Activated CD4-positive, alpha-beta T cell treated with anti-CD3 and anti-CD28 coated beads, Interleukin-10, Interleukin-2, amounts not matched to agents 100 ng/mL and 50 ng/mL, durations not matched to agents 16 hours and 8 hours (primary cell): ENCODE data around the gene TMEM178B.
A peak's percentile ranks its signal among the peaks of the same experiment; 100 is the strongest.
"Not testable (repeated sequence)": the region's sequence is repeated elsewhere in the genome, so short reads cannot be mapped to it uniquely, and the experiment has no call there.

ENCODE experiments used
- DNase-seq: peaks from one replicate; pipeline ENCODE4 v3.0.0-alpha.2; 2020

Gene TMEM178B

GRCh38 chr7:141144921-141145629 lies 71.2 kb downstream of the TMEM178B start:
- no peak for DNase-seq

DNA sequence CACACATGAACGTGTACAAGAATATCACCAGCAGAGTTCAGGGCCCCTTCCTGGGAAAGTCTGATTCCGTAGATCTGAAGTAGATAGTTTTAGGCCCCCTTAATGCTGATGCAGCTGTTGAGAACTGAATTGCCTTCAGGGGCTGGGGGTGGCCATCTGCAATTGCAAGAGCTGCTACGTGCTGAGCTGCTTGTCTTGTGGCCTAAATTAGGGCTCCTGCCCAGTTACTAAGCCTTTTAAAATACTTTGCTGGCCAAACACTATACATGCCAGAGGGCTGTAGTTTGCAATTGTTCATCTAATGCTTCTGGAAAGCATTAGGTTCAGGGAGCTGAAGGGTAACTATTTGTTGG lies 71.7 kb downstream of the TMEM178B start:
- no peak for DNase-seq

- DNase-seq = no peak
Observed at GRCh38 chr7:141147482-141147881, 73.6 kb downstream of the TMEM178B start.

- no peak for DNase-seq
Observed at GRCh38 chr7:141150465-141150864, 76.6 kb downstream of the TMEM178B start.

GRCh38 chr7:141151746-141152145 lies 77.9 kb downstream of the TMEM178B start:
- no peak for DNase-seq

DNA sequence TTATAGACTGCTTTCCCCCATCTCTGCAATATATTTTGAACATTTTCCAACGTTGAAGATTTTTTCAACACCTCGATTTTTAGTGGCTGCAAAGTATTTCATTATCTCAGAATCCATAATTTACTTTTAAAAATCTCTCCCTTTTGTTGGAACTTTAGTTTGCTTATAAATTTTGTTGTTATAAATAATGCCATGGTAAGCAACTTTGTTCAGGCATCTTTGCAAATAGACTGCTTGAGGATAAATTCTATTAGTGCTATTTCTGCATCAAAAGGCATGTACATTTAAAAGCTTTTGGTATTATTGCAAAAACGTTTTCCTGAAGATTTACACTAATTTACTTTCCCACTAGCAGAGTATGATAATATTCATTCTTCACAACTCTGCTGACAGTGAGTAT lies 79.4 kb downstream of the TMEM178B start:
- no peak for DNase-seq

DNA sequence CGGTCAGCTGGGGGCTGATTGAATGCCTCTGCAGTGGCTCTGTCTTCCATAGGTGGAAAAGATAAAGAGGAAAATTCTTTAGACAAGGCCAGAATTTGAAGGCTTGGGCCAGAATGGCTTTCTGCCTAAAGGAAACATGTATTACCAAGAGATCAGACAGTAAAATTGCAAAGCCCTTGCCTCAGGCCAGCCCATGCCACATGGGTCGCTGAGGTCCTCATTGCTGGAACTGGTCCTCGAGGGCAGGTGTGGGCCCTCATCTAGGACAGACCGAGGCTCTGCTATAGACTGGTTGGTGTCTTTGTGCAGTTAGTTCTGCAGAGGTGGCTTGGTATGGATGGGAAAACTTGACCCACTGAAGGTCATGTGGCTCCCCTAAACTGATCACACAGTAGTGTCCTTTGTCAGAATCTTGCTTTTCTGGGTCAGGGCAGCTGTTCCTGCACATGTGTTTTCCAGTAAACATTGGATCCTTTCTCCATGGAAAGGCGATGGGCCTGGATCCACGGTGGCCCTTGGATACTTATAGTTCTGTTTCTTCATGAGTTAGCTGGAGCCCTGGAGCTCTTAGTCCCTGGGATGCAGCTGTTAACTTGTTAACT lies 80.4 kb downstream of the TMEM178B start:
- no peak for DNase-seq

GRCh38 chr7:141156407-141156806 lies 82.5 kb downstream of the TMEM178B start:
- no peak for DNase-seq

GRCh38 chr7:141157138-141157765 lies 83.4 kb downstream of the TMEM178B start:
- no peak for DNase-seq

DNA sequence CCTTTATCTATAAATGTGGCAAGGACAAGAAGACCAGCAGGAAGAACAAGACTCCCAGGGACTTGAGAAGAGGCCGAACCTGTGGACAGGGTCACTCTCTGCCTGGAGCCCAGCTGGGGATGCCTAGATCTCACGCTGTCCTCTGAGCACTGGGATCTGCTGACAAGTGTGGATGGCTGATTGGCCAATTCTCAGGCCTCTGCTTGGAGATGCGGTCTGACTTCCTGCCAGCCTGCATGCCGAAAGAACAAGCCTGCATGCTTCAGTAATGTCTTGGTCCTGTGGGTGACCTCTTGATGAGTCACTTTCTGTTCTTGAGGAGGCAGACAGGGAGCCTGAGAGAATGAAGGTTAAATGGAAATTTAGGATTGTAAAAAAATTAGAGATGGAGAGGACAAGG lies 84.7 kb downstream of the TMEM178B start:
- peak; percentile 13 for DNase-seq

GRCh38 chr7:141160246-141160860 lies 86.5 kb downstream of the TMEM178B start:
- DNase-seq = no peak

DNA sequence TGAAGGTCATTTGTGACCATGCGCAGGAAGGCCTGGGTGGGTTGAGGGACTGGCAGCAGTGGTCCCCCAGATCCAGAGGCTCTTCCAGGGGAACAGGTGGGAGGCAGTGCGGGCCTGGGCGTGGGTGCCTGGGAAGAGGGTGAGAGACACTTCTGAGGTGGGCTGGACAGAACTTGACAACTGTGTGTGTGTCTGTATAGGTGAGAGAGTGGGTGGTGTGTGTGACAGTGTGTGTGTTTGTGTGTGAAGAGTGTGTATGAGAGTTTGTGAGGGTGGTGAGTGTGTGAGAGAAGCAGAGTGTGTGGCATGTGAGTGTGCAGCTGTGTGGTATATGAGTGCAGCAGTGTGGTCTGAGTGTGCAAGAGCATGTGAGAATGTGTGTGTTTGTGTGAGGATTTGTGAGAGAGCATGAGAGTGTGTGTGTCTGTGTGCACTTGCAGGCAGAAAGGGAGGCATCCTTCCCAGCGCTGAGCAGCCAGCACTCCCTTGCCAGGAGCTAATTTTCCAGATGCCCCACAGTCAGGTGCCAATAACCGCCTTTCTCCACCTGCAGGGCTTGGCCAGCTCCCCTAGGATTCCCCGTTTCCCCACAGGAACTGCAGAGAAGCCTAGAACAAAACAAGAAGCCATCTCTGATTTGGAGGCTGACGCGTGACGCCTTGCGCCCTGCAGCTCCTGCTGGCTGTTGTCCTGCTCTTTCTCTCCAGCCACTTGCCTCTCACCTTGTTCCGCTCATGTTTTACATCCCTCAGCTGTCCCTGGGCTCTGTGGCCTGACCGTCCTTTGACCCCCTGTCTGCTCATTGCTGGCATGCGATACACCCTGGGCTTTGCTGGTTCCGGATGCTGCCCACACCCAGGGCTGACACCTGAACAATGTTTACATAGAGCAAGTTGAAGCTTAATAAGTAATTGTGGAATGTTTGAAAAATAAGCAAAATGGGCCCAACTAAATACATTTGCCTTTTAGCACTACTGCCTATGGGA lies 88.0 kb downstream of the TMEM178B start:
- no peak for DNase-seq

DNA sequence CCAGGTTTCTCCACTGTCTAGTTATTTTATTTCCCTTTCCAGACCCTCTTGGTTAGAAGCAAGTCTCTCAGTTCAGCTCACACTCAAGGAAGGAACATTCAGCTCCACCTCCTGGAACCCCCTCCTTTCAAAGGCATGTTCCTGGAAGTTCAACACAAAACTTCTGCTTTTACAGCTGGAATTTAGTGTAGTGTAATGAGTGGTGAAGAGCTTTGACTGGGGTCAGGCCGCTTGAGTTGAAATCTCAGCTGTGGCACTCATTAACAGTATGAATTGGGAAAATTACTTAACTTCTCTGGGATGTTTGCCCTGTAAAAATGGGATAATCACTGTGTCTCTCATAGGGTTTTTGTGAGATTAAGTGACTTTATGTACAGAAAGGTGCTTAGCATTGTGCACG lies 91.7 kb downstream of the TMEM178B start:
- no peak for DNase-seq

- DNase-seq = no peak
Observed at GRCh38 chr7:141166926-141167325, 93.1 kb downstream of the TMEM178B start.

- DNase-seq = no peak
Observed at GRCh38 chr7:141167381-141167964, 93.6 kb downstream of the TMEM178B start.

- not testable (repeated sequence) for DNase-seq
Observed at GRCh38 chr7:141169157-141169556, 95.3 kb downstream of the TMEM178B start.

GRCh38 chr7:141175728-141176127 lies 101.9 kb downstream of the TMEM178B start:
- not testable (repeated sequence) for DNase-seq

DNA sequence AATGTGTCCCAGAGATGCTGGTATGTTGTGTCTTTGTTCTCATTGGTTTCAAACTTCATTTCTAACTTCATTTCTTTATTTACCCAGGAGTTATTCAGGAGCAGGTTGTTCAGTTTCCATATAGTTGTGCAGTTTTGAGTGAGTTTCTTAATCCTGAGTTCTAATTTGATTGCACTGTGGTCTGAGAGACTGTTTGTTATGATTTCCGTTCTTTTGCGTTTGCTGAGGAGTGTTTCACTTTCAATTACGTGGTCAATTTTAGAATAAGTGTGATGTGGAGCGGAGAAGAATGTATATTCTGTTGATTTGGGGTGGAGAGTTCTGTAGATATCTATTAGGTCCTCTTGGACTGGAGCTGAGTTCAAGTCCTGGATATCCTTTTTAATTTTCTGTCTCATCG lies 103.3 kb downstream of the TMEM178B start:
- DNase-seq = peak; percentile 39

GRCh38 chr7:141178486-141179135 lies 104.7 kb downstream of the TMEM178B start:
- no peak for DNase-seq

DNA sequence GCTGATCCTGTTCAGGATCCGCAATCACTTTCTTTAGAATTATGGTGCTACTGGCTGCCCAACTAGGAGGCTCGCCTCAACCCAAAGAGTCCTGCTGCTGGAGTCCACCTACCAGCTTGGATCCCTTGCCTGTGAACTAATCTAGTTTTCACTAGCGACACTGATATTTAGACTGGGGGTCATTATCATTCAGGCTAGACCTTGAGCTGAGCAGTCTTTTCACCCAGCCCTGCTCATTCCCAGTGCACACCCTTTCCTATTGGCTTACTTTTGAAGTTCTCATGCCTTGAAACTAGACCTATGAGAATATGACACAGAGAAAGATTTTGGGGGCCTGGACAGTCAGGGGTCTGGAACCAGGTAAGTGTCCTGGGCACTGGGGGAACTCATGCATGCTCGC lies 107.9 kb downstream of the TMEM178B start:
- no peak for DNase-seq

DNA sequence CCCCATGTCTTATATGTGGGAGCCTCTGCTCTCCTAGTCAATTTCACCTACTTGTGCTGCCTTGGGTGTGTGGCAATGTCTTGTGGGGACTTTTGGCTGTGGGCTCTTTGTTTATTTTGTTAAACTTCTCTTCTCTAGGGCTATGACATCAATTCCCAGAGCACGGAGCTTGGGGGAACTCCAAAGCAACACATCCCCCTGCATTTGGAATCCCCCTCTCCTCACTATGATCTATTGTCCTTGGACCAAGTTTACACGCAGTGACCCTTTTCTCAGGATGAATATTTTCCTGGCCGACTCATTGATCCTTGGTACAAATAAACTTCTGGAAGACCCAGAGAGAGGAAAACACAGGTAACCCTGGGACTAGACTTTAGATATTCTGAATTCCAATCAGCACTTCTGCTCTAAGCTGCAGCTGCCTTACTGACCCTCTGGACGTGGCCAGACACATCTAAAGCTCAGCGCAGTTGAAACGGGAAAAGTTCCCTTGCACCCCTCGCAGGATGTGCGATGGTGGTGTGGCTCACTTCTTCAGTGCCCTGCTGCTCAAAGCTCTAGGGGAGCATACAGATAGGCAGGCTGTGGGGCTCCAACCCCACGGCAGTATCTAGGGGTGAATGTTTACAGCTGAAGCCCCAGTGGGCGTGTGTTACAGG lies 110.8 kb downstream of the TMEM178B start:
- DNase-seq = no peak
